Measurements from ENCODE around the gene NF1.
"Not testable (repeated sequence)": the region's sequence is repeated elsewhere in the genome, so short reads cannot be mapped to it uniquely, and the experiment has no call there.

The NF1 gene

GRCh38 chr17:31144836-31145235 lies 50.1 kb downstream of the NF1 start:
- TF ChIP-seq CTCF (conservative IDR thresholded peaks at IDR 0.05; ENCODE audit: low read depth, low read length): no peak
- DNase-seq (ENCODE audit: low read depth): no peak
- no peak overlapping the region for H3K4me3 ChIP-seq (ENCODE audit: low read length)

GRCh38 chr17:31147507-31148202 lies 52.9 kb downstream of the NF1 start:
- no peak for DNase-seq (ENCODE audit: low read depth)
- H3K4me3 ChIP-seq (ENCODE audit: low read length): no peak overlapping the region
- no peak for TF ChIP-seq CTCF (conservative IDR thresholded peaks at IDR 0.05; ENCODE audit: low read depth, low read length)

GRCh38 chr17:31148205-31148604 lies 53.4 kb downstream of the NF1 start:
- no peak for TF ChIP-seq CTCF (conservative IDR thresholded peaks at IDR 0.05; ENCODE audit: low read depth, low read length)

GRCh38 chr17:31152271-31152670 lies 57.5 kb downstream of the NF1 start:
- no peak for DNase-seq (ENCODE audit: low read depth)
- no peak for TF ChIP-seq CTCF (conservative IDR thresholded peaks at IDR 0.05; ENCODE audit: low read depth, low read length)
- H3K4me3 ChIP-seq (ENCODE audit: low read length): no peak overlapping the region

More at GRCh38 chr17:31148205-31148604, 53.4 kb downstream of the NF1 start:
- DNase-seq (ENCODE audit: low read depth): no peak
- H3K4me3 ChIP-seq (ENCODE audit: low read length): no peak overlapping the region

- no peak overlapping the region for H3K4me3 ChIP-seq (ENCODE audit: low read length)
- TF ChIP-seq CTCF (conservative IDR thresholded peaks at IDR 0.05; ENCODE audit: low read depth, low read length): no peak
- DNase-seq (ENCODE audit: low read depth): no peak
These were observed 60.5 kb downstream of the NF1 start for GRCh38 chr17:31155208-31155810.

GRCh38 chr17:31156326-31156725 lies 61.5 kb downstream of the NF1 start:
- no peak for DNase-seq (ENCODE audit: low read depth)
- no peak for TF ChIP-seq CTCF (conservative IDR thresholded peaks at IDR 0.05; ENCODE audit: low read depth, low read length)
- H3K4me3 ChIP-seq (ENCODE audit: low read length): no peak overlapping the region

GRCh38 chr17:31156864-31157263 lies 62.1 kb downstream of the NF1 start:
- DNase-seq (ENCODE audit: low read depth); H3K4me3 ChIP-seq (ENCODE audit: low read length): not testable (repeated sequence)
